Tibial nerve (tissue), 3 donors: ENCODE measurements around the gene MPRIP.

Experiments
- CTCF ChIP-seq, 5 experiments: fragments of 200-600 bp in 3 of 5; fragments of 450-650 bp in 2 of 5; sonication (generic) in 3 of 5; IDR thresholded peaks; one replicate each; pipeline ENCODE4 v1.5.1; 2016 to 2019; ENCODE audit warnings: antibody characterized with exemption in 5 of 5, mild to moderate bottlenecking in 3 of 5, moderate library complexity in 2 of 5
- POLR2A ChIP-seq, 2 donors: fragments of 450-650 bp; IDR thresholded peaks; one replicate each; pipeline ENCODE4 v1.6.1; 2017; ENCODE audit warnings: antibody characterized with exemption in 2 of 2, mild to moderate bottlenecking in 2 of 2, moderate library complexity in 2 of 2

GRCh38 chr17:17203173-17203730, 161.0 kb downstream of the MPRIP start:
- no peak for TF ChIP-seq CTCF (IDR thresholded peaks at IDR 0.05)
- TF ChIP-seq POLR2A (IDR thresholded peaks at IDR 0.05): no peak
